Endodermal cell (in vitro differentiated cells): ENCODE data around the gene PHF24. TPM values are rescaled to one million over a fixed set of nuclear protein-coding genes. Genes with fewer than 3 reads are reported as not detected.

ENCODE experiments used
- DNase-seq: peaks from one replicate; pipeline ENCODE4 v3.0.0-alpha.2; 2017
- H3K27ac ChIP-seq: 2 replicates; pipeline ENCODE4 v1.5.1; 2013; ENCODE audit warnings: mild to moderate bottlenecking, low read depth, low read length, moderate library complexity
- H3K27me3 ChIP-seq: 2 replicates; pipeline ENCODE4 v1.6.1; 2013; ENCODE audit warnings: mild to moderate bottlenecking, low read length, moderate library complexity; ENCODE audit not compliant: insufficient read depth, control insufficient read depth, poor library complexity, severe bottlenecking
- H3K36me3 ChIP-seq: 2 replicates; pipeline ENCODE4 v1.7.0; 2013; ENCODE audit warnings: mild to moderate bottlenecking, low read length, moderate library complexity; ENCODE audit not compliant: control insufficient read depth, insufficient read depth
- H3K4me1 ChIP-seq: one replicate; pipeline ENCODE4 v1.7.0; 2013; ENCODE audit warnings: low read length; ENCODE audit not compliant: control insufficient read depth, insufficient read depth
- H3K4me3 ChIP-seq: 2 replicates; pipeline ENCODE4 v1.5.1; 2013; ENCODE audit warnings: mild to moderate bottlenecking, low read length, moderate library complexity
- H3K9ac ChIP-seq: 2 replicates; pipeline ENCODE4 v1.6.1; 2013; ENCODE audit warnings: mild to moderate bottlenecking, low read length, moderate library complexity; ENCODE audit not compliant: poor library complexity, severe bottlenecking; ENCODE audit errors: extremely low read depth
- H3K9me3 ChIP-seq: 2 replicates; pipeline ENCODE4 v1.6.1; 2013; ENCODE audit warnings: mild to moderate bottlenecking, low read length, moderate library complexity; ENCODE audit not compliant: control insufficient read depth
- H3K27ac Mint-ChIP-seq: 2 replicates; pipeline ENCODE4 v1.8.0; 2020; ENCODE audit warnings: mixed read lengths
- H3K27me3 Mint-ChIP-seq: 2 replicates; pipeline ENCODE4 v1.8.0; 2021; ENCODE audit warnings: mild to moderate bottlenecking, mixed read lengths; ENCODE audit not compliant: insufficient read depth
- H3K36me3 Mint-ChIP-seq: 2 replicates; pipeline ENCODE4 v1.8.0; 2020; ENCODE audit warnings: low read depth, mixed read lengths
- H3K4me1 Mint-ChIP-seq: 2 replicates; pipeline ENCODE4 v1.8.0; 2020; ENCODE audit warnings: mixed read lengths
- H3K4me3 Mint-ChIP-seq: 2 replicates; pipeline ENCODE4 v1.8.0; 2020; ENCODE audit warnings: mild to moderate bottlenecking, moderate library complexity, mixed read lengths
- H3K9me3 Mint-ChIP-seq: 2 replicates; pipeline ENCODE4 v1.8.0; 2020; ENCODE audit warnings: mild to moderate bottlenecking, mixed read lengths
- CTCF ChIP-seq: fragments of 200-600 bp; sonication (generic); conservative IDR thresholded peaks from 2 replicates; pipeline ENCODE4 v1.5.0; 2021; ENCODE audit warnings: antibody characterized with exemption, mild to moderate bottlenecking
- WGBS, 2 experiments: methylation state at CpG; one replicate each; pipeline versions ENCODE4 v1.1.5 to v1.1.7; 2013; ENCODE audit warnings: missing lambda C conversion rate in 2 of 2, mixed read lengths in 1 of 2; ENCODE audit not compliant: insufficient coverage in 1 of 2, insufficient read length in 1 of 2; 5-methylcytosine and 5-hydroxymethylcytosine counted together
- total RNA-seq, 2 donors: library from RNA; stranded (reverse); fragmentation: NEBNext Ultra II Directional in 1 of 2; extraction: Animal tissue kit (Norgen Biotek cat#: 25700) in 1 of 2; gene quantifications; 2 replicates in 1 of 2; 3 replicates in 1 of 2; pipeline ENCODE4 v1.2.1, GENCODE V29; 2021

Gene PHF24
- total RNA-seq, 2 donors from 2014 or later = 1.9 to 2.7 TPM

DNA sequence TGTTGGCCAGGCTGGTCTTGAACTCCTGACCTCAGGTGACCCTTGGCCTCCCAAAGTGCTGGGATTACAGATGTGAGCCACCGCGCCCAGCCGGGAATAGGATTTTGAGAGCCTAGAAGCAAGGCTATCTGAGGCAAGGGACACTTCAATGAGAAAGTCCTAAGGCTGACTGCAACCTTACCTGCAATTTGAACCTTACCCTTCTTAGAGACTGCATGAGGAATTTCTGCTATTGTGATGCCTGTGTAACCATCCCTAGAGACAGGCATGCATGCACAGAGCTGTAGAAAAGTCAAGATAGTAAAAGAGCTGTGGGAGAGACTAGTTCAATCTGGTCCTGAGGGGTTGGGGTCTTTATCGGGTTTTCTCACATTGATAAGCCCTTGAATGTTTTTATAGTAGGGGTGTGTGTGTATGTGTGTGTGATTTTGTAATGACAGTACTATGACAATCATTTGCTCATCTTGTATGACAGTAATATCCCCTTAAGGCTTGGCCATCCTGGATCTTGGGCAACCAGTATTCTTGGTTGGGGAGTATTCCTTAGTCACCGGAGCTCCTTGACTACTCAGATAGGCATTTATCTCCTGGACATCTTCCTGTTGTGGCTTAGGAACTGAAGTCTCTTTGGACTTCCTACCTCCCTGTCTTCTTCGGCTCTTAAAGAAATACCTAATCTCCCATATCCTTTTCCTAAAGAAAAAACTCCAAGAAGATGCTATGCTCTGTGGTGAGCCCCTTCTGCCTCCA is 42.6 kb downstream of the PHF24 start:
- no peaks in the 10 kb centered on the region for H3K27me3 Mint-ChIP-seq

GRCh38 chr9:35001285-35001677 is 43.2 kb downstream of the PHF24 start:
- peaks cover 68% of the 10 kb centered on the region for H3K4me1 Mint-ChIP-seq

More for the DNA sequence above, 42.6 kb downstream of the PHF24 start:
- H3K9ac ChIP-seq = no peak overlapping the region
- peaks cover 17% of the 10 kb centered on the region for H3K36me3 Mint-ChIP-seq
- H3K27ac ChIP-seq = no peak overlapping the region
- no peak overlapping the region for H3K4me3 Mint-ChIP-seq
- TF ChIP-seq CTCF = no peak
- H3K4me3 ChIP-seq = no peak overlapping the region
- 96 to 98% methylated on average over 6 of the region's 6 CpGs for WGBS, 2 experiments
- peaks cover 28% of the 10 kb centered on the region for H3K4me1 ChIP-seq
- no peaks in the 10 kb centered on the region for H3K9me3 ChIP-seq
- H3K4me1 Mint-ChIP-seq = peaks cover 64% of the 10 kb centered on the region
- H3K9me3 Mint-ChIP-seq = peaks cover 1% of the 10 kb centered on the region
- H3K27ac Mint-ChIP-seq = no peak overlapping the region
- DNase-seq = peak; percentile 30
- H3K36me3 ChIP-seq = peaks cover 21% of the 10 kb centered on the region
- no peaks in the 10 kb centered on the region for H3K27me3 ChIP-seq

GRCh38 chr9:35001803-35002502 is 43.9 kb downstream of the PHF24 start:
- Histone ChIP-seq H3K27me3 (no peaks in the 10 kb centered on the region), H3K4me1 (peaks cover 28% of the 10 kb centered on the region), H3K36me3 (peaks cover 10% of the 10 kb centered on the region), H3K9ac (no peak overlapping the region), H3K9me3 (peaks cover 1% of the 10 kb centered on the region), H3K27ac (no peak overlapping the region), H3K4me3 (no peak overlapping the region)
- no peak for DNase-seq
- Mint-ChIP-seq H3K36me3 (peaks cover 12% of the 10 kb centered on the region), H3K27ac (peak overlapping the region; percentile 92), H3K27me3 (no peaks in the 10 kb centered on the region), H3K4me3 (no peak overlapping the region), H3K9me3 (peaks cover 4% of the 10 kb centered on the region), H3K4me1 (peaks cover 70% of the 10 kb centered on the region)
- WGBS, 2 experiments = 85 to 92% methylated on average over 2 of the region's 2 CpGs
- TF ChIP-seq CTCF = no peak

More at GRCh38 chr9:35001285-35001677, 43.2 kb downstream of the PHF24 start:
- H3K27me3 ChIP-seq = no peaks in the 10 kb centered on the region
- H3K27ac ChIP-seq = no peak overlapping the region
- DNase-seq = no peak
- 60 to 91% methylated on average over 2 of the region's 2 CpGs for whole genome bisulfite sequencing, 2 experiments
- H3K27ac Mint-ChIP-seq = no peak overlapping the region
- peaks cover 28% of the 10 kb centered on the region for H3K4me1 ChIP-seq
- H3K9me3 Mint-ChIP-seq = peaks cover 1% of the 10 kb centered on the region
- H3K4me3 Mint-ChIP-seq = no peak overlapping the region
- no peaks in the 10 kb centered on the region for H3K9me3 ChIP-seq
- no peak overlapping the region for H3K4me3 ChIP-seq
- H3K27me3 Mint-ChIP-seq = no peaks in the 10 kb centered on the region
- peaks cover 12% of the 10 kb centered on the region for H3K36me3 Mint-ChIP-seq
- TF ChIP-seq CTCF = no peak
- H3K9ac ChIP-seq = no peak overlapping the region
- H3K36me3 ChIP-seq = peaks cover 17% of the 10 kb centered on the region
